Activated CD8-positive, alpha-beta T cell treated with anti-CD3 and anti-CD28 coated beads for 36 hours (primary cell): Measurements from ENCODE around the gene BTNL3. TPM values are rescaled to one million over a fixed set of nuclear protein-coding genes. Genes with fewer than 3 reads are reported as not detected.

Experiments
- ATAC-seq: fragments of 200-7000 bp; cut with Tn5 transposase; one replicate; pipeline ENCODE4 v1.10.0; 2021; ENCODE audit warnings: mild to moderate bottlenecking, moderate library complexity
- CTCF ChIA-PET: fragments of 350-600 bp; sonication (Branson Sonifier 250); formaldehyde crosslinking; loops from one replicate; lab custom pipeline; 2021; ENCODE audit warnings: antibody characterized with exemption; lab: Charles Lee
- POLR2A ChIA-PET: fragments of 350-600 bp; sonication (Branson Sonifier 250); formaldehyde crosslinking; loops from one replicate; lab custom pipeline; 2021; ENCODE audit warnings: antibody characterized with exemption; lab: Charles Lee
- DNase-seq: peaks from one replicate; pipeline ENCODE4 v3.0.0-alpha.2; 2020
- H3K27ac Mint-ChIP-seq: one replicate; pipeline ENCODE4 v1.8.0; 2021; ENCODE audit warnings: mild to moderate bottlenecking, mixed read lengths
- H3K27me3 Mint-ChIP-seq: one replicate; pipeline ENCODE4 v1.8.0; 2021; ENCODE audit warnings: mixed read lengths
- H3K36me3 Mint-ChIP-seq: one replicate; pipeline ENCODE4 v1.8.0; 2021; ENCODE audit warnings: low read depth, mixed read lengths
- H3K4me1 Mint-ChIP-seq: one replicate; pipeline ENCODE4 v1.8.0; 2021; ENCODE audit warnings: low read depth, mixed read lengths
- H3K4me3 Mint-ChIP-seq: one replicate; pipeline ENCODE4 v1.8.0; 2021; ENCODE audit warnings: mild to moderate bottlenecking, moderate library complexity, mixed read lengths
- H3K9me3 Mint-ChIP-seq: one replicate; pipeline ENCODE4 v1.8.0; 2021; ENCODE audit warnings: mixed read lengths
- CTCF ChIP-seq: fragments of 200-600 bp; IDR thresholded peaks from one replicate; pipeline ENCODE4 v1.8.0; 2022; ENCODE audit warnings: antibody characterized with exemption, mild to moderate bottlenecking
- intact Hi-C: fragments of 100-400 bp; cut with micrococcal nuclease; formaldehyde crosslinking; loops from one replicate; pipeline ENCODE4 v1.10.0; 2022
- total RNA-seq, 2 experiments: library from RNA; stranded (reverse); gene quantifications; one replicate each; pipeline ENCODE4 v1.2.3, GENCODE V29; 2021

Gene BTNL3
- total RNA-seq, 2 experiments from 2014 or later, result not detected

GRCh38 chr5:181047288-181047687 is 58.6 kb downstream of the BTNL3 start:
- H3K27ac Mint-ChIP-seq, result no peak overlapping the region
- no peak overlapping the region for H3K4me3 Mint-ChIP-seq
- CTCF ChIA-PET, result no interaction called here
- peaks cover 44% of the 10 kb centered on the region for H3K27me3 Mint-ChIP-seq
- no peak for ATAC-seq
- peaks cover 3% of the 10 kb centered on the region for H3K9me3 Mint-ChIP-seq
- POLR2A ChIA-PET, result no interaction called here
- peaks cover 1% of the 10 kb centered on the region for H3K36me3 Mint-ChIP-seq
- no peak for TF ChIP-seq CTCF
- H3K4me1 Mint-ChIP-seq, result peaks cover 4% of the 10 kb centered on the region
- no peak for DNase-seq
- intact Hi-C loops, result no loop called here

- CTCF ChIA-PET, result no interaction called here
- ATAC-seq, result no peak
Observed at GRCh38 chr5:181047921-181048320, 59.3 kb downstream of the BTNL3 start.

DNA sequence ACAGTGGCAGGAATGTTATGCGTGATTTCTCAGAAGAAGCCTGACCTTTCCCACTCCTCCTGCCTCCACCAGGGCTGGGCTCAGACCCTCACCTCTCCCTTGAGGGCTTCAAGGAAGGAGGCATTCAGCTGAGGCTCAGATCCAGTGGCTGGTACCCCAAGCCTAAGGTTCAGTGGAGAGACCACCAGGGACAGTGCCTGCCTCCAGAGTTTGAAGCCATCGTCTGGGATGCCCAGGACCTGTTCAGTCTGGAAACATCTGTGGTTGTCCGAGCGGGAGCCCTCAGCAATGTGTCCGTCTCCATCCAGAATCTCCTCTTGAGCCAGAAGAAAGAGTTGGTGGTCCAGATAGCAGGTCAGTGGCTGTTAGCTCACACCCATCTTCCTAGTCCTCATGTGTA is 61.4 kb downstream of the BTNL3 start:
- no peak for TF ChIP-seq CTCF
- intact Hi-C loops, result no loop called here
- H3K27me3 Mint-ChIP-seq, result peaks cover 49% of the 10 kb centered on the region
- peaks cover 10% of the 10 kb centered on the region for H3K4me1 Mint-ChIP-seq
- no peak for ATAC-seq
- H3K4me3 Mint-ChIP-seq, result no peak overlapping the region
- ChIA-PET POLR2A (interaction anchor here (1.0 kb wide), 1 partner anchor 216 kb away, joined by 3 read pairs; no protein-coding TSS in a partner anchor), CTCF (interaction anchor here (1.1 kb wide), 1 partner anchor 181 kb away, joined by 3 read pairs; no protein-coding TSS in a partner anchor)
- H3K9me3 Mint-ChIP-seq, result peaks cover 3% of the 10 kb centered on the region
- DNase-seq, result no peak
- no peak overlapping the region for H3K27ac Mint-ChIP-seq
- H3K36me3 Mint-ChIP-seq, result peaks cover 2% of the 10 kb centered on the region

More at GRCh38 chr5:181047921-181048320, 59.3 kb downstream of the BTNL3 start:
- Mint-ChIP-seq H3K4me1 (peaks cover 6% of the 10 kb centered on the region), H3K4me3 (no peak overlapping the region), H3K36me3 (peaks cover 2% of the 10 kb centered on the region), H3K9me3 (peaks cover 3% of the 10 kb centered on the region), H3K27ac (no peak overlapping the region), H3K27me3 (peaks cover 44% of the 10 kb centered on the region)
- DNase-seq, result no peak
- TF ChIP-seq CTCF, result no peak
- POLR2A ChIA-PET, result no interaction called here
- intact Hi-C loops, result no loop called here

GRCh38 chr5:181051841-181052671 is 63.4 kb downstream of the BTNL3 start:
- Mint-ChIP-seq H3K9me3 (peaks cover 3% of the 10 kb centered on the region), H3K36me3 (peaks cover 2% of the 10 kb centered on the region), H3K27me3 (peaks cover 67% of the 10 kb centered on the region), H3K27ac (no peak overlapping the region), H3K4me1 (peaks cover 10% of the 10 kb centered on the region), H3K4me3 (peak overlapping the region; percentile 61)
- CTCF ChIA-PET, result no interaction called here
- no peak for DNase-seq
- ATAC-seq, result no peak
- POLR2A ChIA-PET, result interaction anchor here (0.6 to 1.0 kb wide), 2 partner anchors 239 to 302 kb away, joined by 3 to 5 read pairs; no protein-coding TSS in a partner anchor
- intact Hi-C loops, result no loop called here
- no peak for TF ChIP-seq CTCF
